ENCODE data around the gene LPAR1.

DNA sequence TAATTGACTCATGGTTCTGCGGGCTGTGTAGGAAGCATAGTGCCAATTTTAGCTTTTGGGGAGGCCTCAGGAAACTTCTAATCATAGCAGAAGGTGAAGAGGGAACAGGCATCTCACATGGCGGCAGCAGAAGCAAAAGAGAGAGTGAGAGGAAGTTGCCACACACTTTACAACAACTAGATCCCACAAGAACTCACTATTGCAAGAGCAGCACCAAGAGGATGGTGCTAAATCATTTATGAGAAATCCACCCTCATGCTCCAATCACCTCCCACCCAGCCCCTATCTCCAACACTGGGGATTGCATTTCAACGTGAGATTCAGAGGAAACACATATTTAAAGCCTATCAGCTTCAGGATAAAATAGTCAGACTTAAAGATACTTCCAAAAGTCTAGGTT, 36.1 kb upstream of the LPAR1 start:
- TF ChIP-seq CTCF (IDR thresholded peaks at IDR 0.05 in 2 of 3, conservative IDR thresholded peaks at IDR 0.05 in 1 of 3; ENCODE audit: control insufficient read depth in 2 of 3, extremely low read depth in 1 of 3, insufficient read depth in 1 of 3, low read depth in 3 of 3, low read length in 3 of 3) (no peak), PAX8 (IDR thresholded peaks at IDR 0.05) (no peak), SP1 (IDR thresholded peaks at IDR 0.05; ENCODE audit: low read depth, low read length) (no peak), CREB1 (IDR thresholded peaks at IDR 0.05; ENCODE audit: low read depth) (no peak), CEBPB (IDR thresholded peaks at IDR 0.05; ENCODE audit: borderline replicate concordance in 1 of 2, low read depth in 2 of 2, low read length in 2 of 2) (no peak), SMC3 (IDR thresholded peaks at IDR 0.05; ENCODE audit: borderline replicate concordance, low read length) (no peak), ETV6 (conservative IDR thresholded peaks at IDR 0.05 in 1 of 2, IDR thresholded peaks at IDR 0.05 in 1 of 2; ENCODE audit: borderline replicate concordance in 1 of 2, low read depth in 1 of 2) (no peak)
- TF ChIP-seq, protein P1, sequence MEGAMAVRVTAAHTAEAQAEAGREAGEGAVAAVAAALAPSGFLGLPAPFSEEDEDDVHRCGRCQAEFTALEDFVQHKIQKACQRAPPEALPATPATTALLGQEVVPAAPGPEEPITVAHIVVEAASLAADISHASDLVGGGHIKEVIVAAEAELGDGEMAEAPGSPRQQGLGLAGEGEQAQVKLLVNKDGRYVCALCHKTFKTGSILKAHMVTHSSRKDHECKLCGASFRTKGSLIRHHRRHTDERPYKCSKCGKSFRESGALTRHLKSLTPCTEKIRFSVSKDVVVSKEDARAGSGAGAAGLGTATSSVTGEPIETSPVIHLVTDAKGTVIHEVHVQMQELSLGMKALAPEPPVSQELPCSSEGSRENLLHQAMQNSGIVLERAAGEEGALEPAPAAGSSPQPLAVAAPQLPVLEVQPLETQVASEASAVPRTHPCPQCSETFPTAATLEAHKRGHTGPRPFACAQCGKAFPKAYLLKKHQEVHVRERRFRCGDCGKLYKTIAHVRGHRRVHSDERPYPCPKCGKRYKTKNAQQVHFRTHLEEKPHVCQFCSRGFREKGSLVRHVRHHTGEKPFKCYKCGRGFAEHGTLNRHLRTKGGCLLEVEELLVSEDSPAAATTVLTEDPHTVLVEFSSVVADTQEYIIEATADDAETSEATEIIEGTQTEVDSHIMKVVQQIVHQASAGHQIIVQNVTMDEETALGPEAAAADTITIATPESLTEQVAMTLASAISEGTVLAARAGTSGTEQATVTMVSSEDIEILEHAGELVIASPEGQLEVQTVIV (IDR thresholded peaks at IDR 0.05; ENCODE audit: borderline replicate concordance, partially characterized antibody), result no peak
- TF ChIP-seq, protein P2, sequence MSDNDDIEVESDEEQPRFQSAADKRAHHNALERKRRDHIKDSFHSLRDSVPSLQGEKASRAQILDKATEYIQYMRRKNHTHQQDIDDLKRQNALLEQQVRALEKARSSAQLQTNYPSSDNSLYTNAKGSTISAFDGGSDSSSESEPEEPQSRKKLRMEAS (IDR thresholded peaks at IDR 0.05; ENCODE audit: low read depth, low read length), result no peak

Data from GM12878 (cell line).